Effector CD8-positive, alpha-beta T cell (primary cell): ENCODE results near the gene NETO2.
"Not testable (repeated sequence)": the region's sequence is repeated elsewhere in the genome, so short reads cannot be mapped to it uniquely, and the experiment has no call there.

ENCODE experiments used
- DNase-seq: peaks from one replicate; lab custom pipeline; 2025; lab: John Stamatoyannopoulos, UW
- total RNA-seq, 4 experiments: gene quantifications; one replicate each; lab custom pipeline; 2026; lab: John Stamatoyannopoulos, UW

The NETO2 gene
- 5.5 to 46.1 (median 20.6) reads per million in 4 experiments for total RNA-seq

- DNase-seq: no peak
Observed at GRCh38 chr16:47143677-47144558, at the start of gene NETO2. Gene NETO2 (minus strand): TSS chr16:47143945. CDS start chr16:47143612, 333 bp downstream.

- DNase-seq: no peak
Observed at GRCh38 chr16:47182318-47182717, 38.6 kb upstream of the NETO2 start.

GRCh38 chr16:47181066-47181465 lies 37.3 kb upstream of the NETO2 start:
- not testable (repeated sequence) for DNase-seq

- no peak for DNase-seq
Observed at GRCh38 chr16:47180073-47180472, 36.3 kb upstream of the NETO2 start.

- no peak for DNase-seq
Observed at GRCh38 chr16:47175152-47175551, 31.4 kb upstream of the NETO2 start.

- no peak for DNase-seq
Observed at GRCh38 chr16:47162670-47163420, 19.1 kb upstream of the NETO2 start.

GRCh38 chr16:47161464-47161863 lies 17.7 kb upstream of the NETO2 start:
- no peak for DNase-seq

- DNase-seq: no peak
Observed at GRCh38 chr16:47160422-47160821, 16.7 kb upstream of the NETO2 start.

GRCh38 chr16:47158992-47159391 lies 15.2 kb upstream of the NETO2 start:
- no peak for DNase-seq

- DNase-seq: no peak
Observed at GRCh38 chr16:47156680-47157215, 13.0 kb upstream of the NETO2 start.

GRCh38 chr16:47152501-47152900 lies 8.8 kb upstream of the NETO2 start:
- DNase-seq: not testable (repeated sequence)

- no peak for DNase-seq
Observed at GRCh38 chr16:47150067-47150466, 6.3 kb upstream of the NETO2 start.

- no peak for DNase-seq
Observed at GRCh38 chr16:47144559-47144877, 773 bp upstream of the NETO2 start.

- no peak for DNase-seq
Observed at GRCh38 chr16:47142821-47143676, 696 bp downstream of the NETO2 start.

GRCh38 chr16:47142486-47142820 lies 1.3 kb downstream of the NETO2 start:
- DNase-seq: no peak

- peak; percentile 62 for DNase-seq
Observed at GRCh38 chr16:47141773-47142485, 1.8 kb downstream of the NETO2 start.

GRCh38 chr16:47140686-47141085 lies 3.1 kb downstream of the NETO2 start:
- DNase-seq: no peak

- DNase-seq: no peak
Observed at GRCh38 chr16:47139561-47140185, 4.1 kb downstream of the NETO2 start.

GRCh38 chr16:47137925-47138324 lies 5.8 kb downstream of the NETO2 start:
- not testable (repeated sequence) for DNase-seq

- DNase-seq: no peak
Observed at GRCh38 chr16:47136099-47136842, 7.5 kb downstream of the NETO2 start.
